ENCODE results near the gene EPAS1.

DNA sequence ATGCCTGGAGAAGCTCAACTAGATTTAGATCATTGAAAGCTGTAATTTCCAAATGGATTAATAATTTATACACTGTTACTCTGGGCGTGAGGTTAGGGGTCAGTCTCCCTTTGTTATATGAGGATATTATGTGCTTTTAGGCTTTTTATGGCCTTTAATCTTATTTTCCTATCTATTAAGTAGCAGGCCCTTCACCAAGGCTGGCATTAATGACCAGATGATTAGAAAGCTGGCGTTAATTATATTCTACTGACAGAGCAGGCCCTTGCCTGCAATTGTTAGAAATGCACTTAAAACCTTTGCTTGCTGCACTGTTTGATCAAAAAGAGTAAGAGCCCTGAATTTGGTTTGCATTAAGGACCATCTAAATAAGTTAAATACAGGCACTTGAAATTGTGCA, 75.3 kb downstream of the EPAS1 start:
- TF ChIP-seq, protein P1, sequence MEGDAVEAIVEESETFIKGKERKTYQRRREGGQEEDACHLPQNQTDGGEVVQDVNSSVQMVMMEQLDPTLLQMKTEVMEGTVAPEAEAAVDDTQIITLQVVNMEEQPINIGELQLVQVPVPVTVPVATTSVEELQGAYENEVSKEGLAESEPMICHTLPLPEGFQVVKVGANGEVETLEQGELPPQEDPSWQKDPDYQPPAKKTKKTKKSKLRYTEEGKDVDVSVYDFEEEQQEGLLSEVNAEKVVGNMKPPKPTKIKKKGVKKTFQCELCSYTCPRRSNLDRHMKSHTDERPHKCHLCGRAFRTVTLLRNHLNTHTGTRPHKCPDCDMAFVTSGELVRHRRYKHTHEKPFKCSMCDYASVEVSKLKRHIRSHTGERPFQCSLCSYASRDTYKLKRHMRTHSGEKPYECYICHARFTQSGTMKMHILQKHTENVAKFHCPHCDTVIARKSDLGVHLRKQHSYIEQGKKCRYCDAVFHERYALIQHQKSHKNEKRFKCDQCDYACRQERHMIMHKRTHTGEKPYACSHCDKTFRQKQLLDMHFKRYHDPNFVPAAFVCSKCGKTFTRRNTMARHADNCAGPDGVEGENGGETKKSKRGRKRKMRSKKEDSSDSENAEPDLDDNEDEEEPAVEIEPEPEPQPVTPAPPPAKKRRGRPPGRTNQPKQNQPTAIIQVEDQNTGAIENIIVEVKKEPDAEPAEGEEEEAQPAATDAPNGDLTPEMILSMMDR (IDR thresholded peaks at IDR 0.05) = no peak
- no peak for TF ChIP-seq POLR2A (IDR thresholded peaks at IDR 0.05)
